Mesodermal cell (in vitro differentiated cells): Measurements from ENCODE around the gene KCNJ6.

ENCODE experiments used
- H3K27ac ChIP-seq: 2 replicates; pipeline ENCODE4 v1.7.0; 2013; ENCODE audit warnings: mild to moderate bottlenecking, low read depth, low read length, moderate library complexity; ENCODE audit not compliant: severe bottlenecking
- H3K36me3 ChIP-seq: 2 replicates; pipeline ENCODE4 v1.7.1; 2013; ENCODE audit warnings: mild to moderate bottlenecking, low read length, moderate library complexity; ENCODE audit not compliant: control insufficient read depth, insufficient read depth
- H3K4me1 ChIP-seq: one replicate; pipeline ENCODE4 v1.7.1; 2013; ENCODE audit warnings: mild to moderate bottlenecking, low read length; ENCODE audit not compliant: insufficient read depth, control insufficient read depth, poor library complexity, severe bottlenecking
- H3K4me3 ChIP-seq: 2 replicates; pipeline ENCODE4 v1.7.0; 2013; ENCODE audit warnings: low read length, control low read depth, mild to moderate bottlenecking; ENCODE audit not compliant: insufficient read depth, poor library complexity, severe bottlenecking; ENCODE audit errors: extremely low read depth
- H3K9me3 ChIP-seq: 2 replicates; pipeline ENCODE4 v1.7.1; 2013; ENCODE audit warnings: mild to moderate bottlenecking, low read length, moderate library complexity; ENCODE audit not compliant: control insufficient read depth
- WGBS, 2 experiments: methylation state at CpG; one replicate each; pipeline ENCODE4 v1.1.5; 2013; ENCODE audit warnings: missing lambda C conversion rate in 2 of 2; ENCODE audit not compliant: insufficient coverage in 2 of 2; 5-methylcytosine and 5-hydroxymethylcytosine counted together

Gene KCNJ6

DNA sequence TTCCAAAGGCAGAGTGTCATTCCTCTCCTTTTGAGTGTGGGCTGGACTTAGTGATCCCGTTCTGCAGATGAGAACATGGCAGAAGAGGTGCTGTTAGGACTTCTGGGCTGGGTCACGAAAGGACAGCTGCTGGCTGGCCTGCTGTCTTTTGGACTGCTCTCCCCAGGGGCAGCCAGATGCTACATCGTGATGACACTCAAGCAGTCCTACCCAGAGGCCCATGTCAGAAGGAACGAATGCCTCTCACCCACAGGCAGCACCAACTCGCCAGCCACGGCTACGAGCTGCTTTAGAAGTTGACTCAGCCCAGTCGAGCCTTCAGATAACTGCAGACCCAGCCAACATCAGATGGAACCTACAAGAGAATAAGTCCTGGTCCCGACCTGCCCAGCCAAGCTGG lies 156.5 kb downstream of the KCNJ6 start:
- Histone ChIP-seq H3K4me1 (no peaks in the 10 kb centered on the region), H3K27ac (no peak overlapping the region), H3K36me3 (no peaks in the 10 kb centered on the region), H3K9me3 (no peaks in the 10 kb centered on the region), H3K4me3 (no peak overlapping the region)
- 92 to 98% methylated on average over 8 to 9 of the region's 9 CpGs for WGBS, 2 experiments

DNA sequence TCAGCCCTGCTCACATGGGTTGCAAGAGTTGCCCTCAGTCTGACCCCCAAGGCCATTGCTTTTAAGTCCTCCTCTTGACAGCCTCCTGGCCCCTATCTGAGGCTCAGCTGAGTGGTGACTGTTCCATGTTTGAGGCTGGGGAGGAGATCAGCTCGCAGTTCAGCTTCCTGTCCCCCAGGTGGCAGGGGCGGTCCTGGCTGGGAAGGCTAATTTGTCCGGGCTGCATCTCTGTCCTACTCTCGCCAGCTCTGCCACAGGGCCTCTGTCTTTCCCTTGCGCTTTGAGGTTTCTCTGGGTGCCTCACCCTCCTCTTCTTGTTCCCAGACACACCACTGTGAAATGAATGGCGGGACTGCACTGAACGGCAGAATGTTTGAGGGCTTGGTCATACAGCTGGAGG lies 157.3 kb downstream of the KCNJ6 start:
- H3K9me3 ChIP-seq: no peaks in the 10 kb centered on the region
- no peak overlapping the region for H3K27ac ChIP-seq
- no peak overlapping the region for H3K4me3 ChIP-seq
- H3K4me1 ChIP-seq: no peaks in the 10 kb centered on the region
- H3K36me3 ChIP-seq: no peaks in the 10 kb centered on the region
- WGBS, 2 experiments: 44 to 56% methylated on average over 5 of the region's 7 CpGs

DNA sequence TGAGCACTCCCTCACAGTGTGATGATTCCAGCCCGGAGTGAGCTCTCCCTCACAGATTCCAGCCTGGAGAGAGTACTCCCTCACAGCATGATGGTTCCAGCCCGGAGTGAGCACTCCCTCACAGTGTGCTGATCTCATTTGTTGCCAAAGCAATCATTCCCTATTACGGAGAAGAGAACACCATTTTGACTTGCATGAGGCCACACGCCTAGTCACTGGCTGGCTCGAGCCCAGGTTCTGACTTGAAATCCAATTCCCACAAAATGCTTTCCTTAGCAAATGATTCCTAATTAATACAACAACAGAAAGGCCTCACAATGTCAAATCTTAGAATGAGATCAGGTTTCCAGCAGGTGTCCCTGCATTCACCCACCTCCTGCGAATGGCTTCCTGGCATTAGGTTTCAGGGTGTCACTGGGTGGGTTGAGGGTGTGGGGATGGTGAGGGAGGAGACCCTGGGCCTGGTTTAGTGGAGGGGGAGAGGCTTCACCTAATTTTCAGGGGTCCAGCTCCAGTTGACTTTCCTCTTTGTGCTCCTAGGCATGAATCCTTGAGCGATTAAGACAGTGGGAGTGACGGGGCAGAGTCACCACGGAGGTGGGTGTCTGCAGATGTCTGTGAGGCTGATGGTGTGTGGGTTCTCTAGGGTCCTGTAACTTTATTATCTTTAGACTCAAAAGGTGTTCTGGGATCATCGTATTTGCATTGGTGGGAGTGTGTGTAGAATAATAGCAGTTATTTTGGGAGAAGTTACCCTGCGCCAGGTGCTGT lies 158.5 kb downstream of the KCNJ6 start:
- H3K27ac ChIP-seq: no peak overlapping the region
- no peaks in the 10 kb centered on the region for H3K36me3 ChIP-seq
- 78 to 83% methylated on average over 6 to 8 of the region's 11 CpGs for WGBS, 2 experiments
- no peaks in the 10 kb centered on the region for H3K4me1 ChIP-seq
- H3K9me3 ChIP-seq: no peaks in the 10 kb centered on the region
- no peak overlapping the region for H3K4me3 ChIP-seq

DNA sequence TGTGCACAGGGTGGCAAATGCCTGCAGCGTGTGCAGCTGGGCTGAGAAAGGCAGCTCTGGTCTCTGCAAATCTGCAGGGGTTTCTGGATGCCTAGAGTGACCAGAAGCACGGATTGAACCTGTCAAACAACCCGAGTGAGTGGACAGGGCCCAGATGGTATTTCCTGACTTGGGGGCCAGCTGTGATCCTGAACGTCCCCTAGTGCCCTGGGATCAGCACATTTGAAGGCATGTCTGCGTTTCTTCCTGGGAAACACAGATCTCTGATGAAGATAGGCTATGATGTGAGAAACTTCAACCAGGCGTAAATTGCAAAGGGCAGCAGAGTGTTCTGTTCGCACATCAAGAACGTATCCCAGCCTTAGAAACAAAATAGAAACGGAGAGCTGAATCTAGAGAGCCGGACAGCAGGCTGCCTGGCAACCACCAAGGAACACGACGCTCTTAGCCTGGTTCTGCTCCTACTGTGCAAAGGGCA lies 163.1 kb downstream of the KCNJ6 start:
- Histone ChIP-seq H3K9me3 (no peaks in the 10 kb centered on the region), H3K4me3 (no peak overlapping the region), H3K27ac (peak overlapping the region; percentile 71), H3K36me3 (no peaks in the 10 kb centered on the region), H3K4me1 (no peaks in the 10 kb centered on the region)
- 84% methylated on average over 11 to 12 of the region's 12 CpGs for WGBS, 2 experiments

GRCh38 chr21:37751268-37751975 lies 164.8 kb downstream of the KCNJ6 start:
- WGBS, 2 experiments: 91% methylated on average over 6 to 7 of the region's 10 CpGs
- no peaks in the 10 kb centered on the region for H3K36me3 ChIP-seq
- no peak overlapping the region for H3K4me3 ChIP-seq
- no peak overlapping the region for H3K27ac ChIP-seq
- H3K9me3 ChIP-seq: no peaks in the 10 kb centered on the region
- H3K4me1 ChIP-seq: no peaks in the 10 kb centered on the region

GRCh38 chr21:37749132-37749531 lies 167.1 kb downstream of the KCNJ6 start:
- WGBS, 2 experiments: 85 to 94% methylated on average over 8 of the region's 9 CpGs
- H3K9me3 ChIP-seq: no peaks in the 10 kb centered on the region
- no peaks in the 10 kb centered on the region for H3K4me1 ChIP-seq
- H3K4me3 ChIP-seq: no peak overlapping the region
- H3K36me3 ChIP-seq: no peaks in the 10 kb centered on the region
- no peak overlapping the region for H3K27ac ChIP-seq

- H3K9me3 ChIP-seq: no peaks in the 10 kb centered on the region
- H3K4me3 ChIP-seq: no peak overlapping the region
- H3K36me3 ChIP-seq: no peaks in the 10 kb centered on the region
- no peak overlapping the region for H3K27ac ChIP-seq
- H3K4me1 ChIP-seq: no peaks in the 10 kb centered on the region
- 93 to 94% methylated on average over 3 of the region's 3 CpGs for WGBS, 2 experiments
Observed at GRCh38 chr21:37748351-37748750, 167.9 kb downstream of the KCNJ6 start.

- H3K27ac ChIP-seq: no peak overlapping the region
- 91% methylated on average over 1 to 2 of the region's 2 CpGs for WGBS, 2 experiments
- H3K4me1 ChIP-seq: peaks cover 7% of the 10 kb centered on the region
- no peak overlapping the region for H3K4me3 ChIP-seq
- no peaks in the 10 kb centered on the region for H3K9me3 ChIP-seq
- no peaks in the 10 kb centered on the region for H3K36me3 ChIP-seq
Observed at GRCh38 chr21:37746849-37747248, 169.4 kb downstream of the KCNJ6 start.

DNA sequence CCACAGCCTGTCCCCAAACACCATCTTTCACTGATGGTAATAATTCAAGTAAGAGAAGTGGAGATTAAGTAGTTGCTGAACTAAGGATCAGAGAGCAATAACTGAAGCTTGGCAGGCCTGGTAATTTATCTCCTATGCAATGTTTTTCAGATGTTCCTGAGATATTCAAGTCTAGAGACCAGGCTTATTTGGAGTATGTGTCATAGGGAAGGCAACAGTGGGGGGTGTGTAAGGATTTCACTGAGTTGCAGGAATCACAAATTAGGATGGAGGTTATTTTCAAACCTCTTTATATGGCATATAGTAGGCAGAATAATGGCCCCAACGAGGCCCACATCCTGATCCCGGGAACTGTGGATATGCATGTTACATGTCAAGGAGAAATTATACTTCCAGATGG lies 171.7 kb downstream of the KCNJ6 start:
- Histone ChIP-seq H3K27ac (no peak overlapping the region), H3K4me3 (no peak overlapping the region)
- WGBS, 2 experiments: 63 to 92% methylated on average over 2 of the region's 2 CpGs

GRCh38 chr21:37742532-37742931 lies 173.7 kb downstream of the KCNJ6 start:
- Histone ChIP-seq H3K9me3 (no peaks in the 10 kb centered on the region), H3K4me1 (peaks cover 7% of the 10 kb centered on the region), H3K36me3 (no peaks in the 10 kb centered on the region), H3K27ac (no peak overlapping the region), H3K4me3 (no peak overlapping the region)
- WGBS, 2 experiments: 80 to 100% methylated on average over 1 of the region's 1 CpG

More for the DNA sequence above, 171.7 kb downstream of the KCNJ6 start:
- peaks cover 7% of the 10 kb centered on the region for H3K4me1 ChIP-seq
- H3K9me3 ChIP-seq: no peaks in the 10 kb centered on the region
- H3K36me3 ChIP-seq: no peaks in the 10 kb centered on the region

DNA sequence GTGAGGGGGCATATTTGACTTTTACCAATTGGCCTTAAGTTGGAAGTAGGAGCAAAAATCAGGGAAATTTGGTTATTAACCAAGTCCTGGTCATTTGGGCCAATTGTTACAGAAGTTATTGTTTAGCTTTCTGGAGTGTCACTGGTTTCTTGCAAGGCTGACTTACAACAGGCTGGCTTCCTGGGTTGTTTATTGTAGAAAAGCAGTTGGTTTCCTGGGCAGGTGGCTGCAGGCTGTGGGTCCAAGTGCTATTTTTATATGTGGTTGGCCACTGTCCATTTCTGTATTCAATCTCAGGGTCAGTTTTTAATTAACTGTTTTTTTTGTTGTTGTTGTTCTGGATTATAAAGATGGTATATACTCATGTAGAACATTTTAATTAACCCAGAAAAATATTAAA lies 174.1 kb downstream of the KCNJ6 start:
- Histone ChIP-seq H3K9me3 (no peaks in the 10 kb centered on the region), H3K4me3 (no peak overlapping the region), H3K27ac (no peak overlapping the region), H3K4me1 (peaks cover 7% of the 10 kb centered on the region), H3K36me3 (no peaks in the 10 kb centered on the region)
